Measurements from ENCODE around the gene MICAL3. TPM values are rescaled to one million over a fixed set of nuclear protein-coding genes. Genes with fewer than 3 reads are reported as not detected.

Gene MICAL3
- total and polyA plus RNA-seq, 2 of the 8 experiments (the other 6 are each of a cell fraction or from before 2014, with no cell fraction given), result 8.3 to 41.8 TPM

DNA sequence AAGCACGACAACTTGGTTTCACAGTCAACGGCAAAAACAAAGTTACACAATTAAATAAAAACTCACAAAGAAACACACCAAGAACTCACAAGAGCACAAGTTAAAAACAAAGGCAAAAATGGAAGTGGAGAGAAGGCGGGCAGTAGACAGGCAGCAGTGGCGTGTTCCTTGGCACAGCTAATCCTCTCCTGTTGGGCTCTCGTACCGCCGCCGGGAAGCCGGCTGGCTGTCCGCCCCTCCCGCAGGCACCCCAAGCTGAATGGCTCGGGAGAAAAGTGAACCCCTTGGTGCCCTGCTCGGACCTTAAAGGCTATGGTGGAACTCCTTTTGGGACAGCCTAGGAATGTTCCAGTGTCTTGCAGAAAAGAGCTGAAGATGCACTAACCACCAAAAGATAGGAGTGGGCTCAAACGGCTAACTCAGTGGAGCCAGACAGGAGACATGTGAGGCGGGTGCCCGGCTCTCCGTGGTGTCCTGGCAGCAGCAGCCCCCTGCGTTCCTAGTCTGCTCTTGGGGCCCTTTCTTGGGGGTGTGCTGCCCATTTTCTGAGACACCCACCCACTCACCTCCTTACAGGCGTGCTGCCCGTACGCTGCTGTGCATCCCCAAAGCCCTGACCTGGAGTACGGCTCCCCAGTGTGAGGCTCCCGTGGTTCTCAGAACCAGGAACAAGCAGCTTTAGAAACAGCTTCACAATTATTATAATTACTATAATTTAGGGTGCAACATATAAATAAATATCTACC, 164.0 kb downstream of the MICAL3 start:
- no peak overlapping the region for H4K5ac ChIP-seq (ENCODE audit: insufficient read length, low read depth, low read length)
- no peak overlapping the region for H2AFZ ChIP-seq (ENCODE audit: low read length)
- no peak overlapping the region for H2BK12ac ChIP-seq (ENCODE audit: low read depth, low read length)
- WGBS, 2 experiments (ENCODE audit: extremely low coverage in 1 of 2, insufficient coverage in 1 of 2, insufficient read length in 1 of 2, insufficient replicate concordance in 2 of 2, low coverage in 1 of 2, low lambda C conversion rate in 2 of 2, missing lambda C conversion rate in 1 of 2), result 90% methylated on average over 23 of the region's 23 CpGs; no CpG with 5 or more reads in 1 of the 2 experiments
- H4K91ac ChIP-seq (replicated peaks; ENCODE audit: insufficient read length, low read length), result no peak overlapping the region
- H4K8ac ChIP-seq (ENCODE audit: extremely low read depth, insufficient read depth, low read length), result no peak overlapping the region
- H3K4ac ChIP-seq (replicated peaks; ENCODE audit: insufficient read length, low read depth, low read length), result no peak overlapping the region
- ChIA-PET CTCF (ENCODE audit: partially characterized antibody) (interaction anchor here (0.6 to 1.5 kb wide), 6 partner anchors 36 to 688 kb away, joined by 3 read pairs; no protein-coding TSS in a partner anchor), POLR2A (ENCODE audit: partially characterized antibody) (no interaction called here)
- no peaks in the 10 kb centered on the region for H3K79me2 ChIP-seq (ENCODE audit: control insufficient read depth in 1 of 2, insufficient read depth in 2 of 2, low read length in 2 of 2)
- no peak overlapping the region for H3K14ac ChIP-seq (ENCODE audit: insufficient read length)
- FAIRE-seq, result no peak
- H2BK120ac ChIP-seq (replicated peaks; ENCODE audit: low read depth, low read length), result no peak overlapping the region
- no peaks in the 10 kb centered on the region for H3K23me2 ChIP-seq (ENCODE audit: low read depth, low read length)
- no peak overlapping the region for H3K27ac ChIP-seq (ENCODE audit: low read depth, low read length)
- H3K79me1 ChIP-seq (ENCODE audit: low read depth, low read length), result no peaks in the 10 kb centered on the region
- H2AK5ac ChIP-seq (ENCODE audit: low read depth, low read length), result no peak overlapping the region
- no peak overlapping the region for H3K9ac ChIP-seq (replicated peaks in 1 of 4; ENCODE audit: extremely low read depth in 1 of 4, low read depth in 3 of 4, low read length in 3 of 4)
- no peaks in the 10 kb centered on the region for H3K9me3 ChIP-seq (ENCODE audit: insufficient read depth in 2 of 2, low read depth in 1 of 2, low read length in 1 of 2)
- H3K36me3 ChIP-seq (ENCODE audit: control insufficient read depth in 2 of 4, insufficient read depth in 4 of 4, low read length in 3 of 4), result peaks cover 0 to 6% (median 4%) of the 10 kb centered on the region in 4 experiments; a peak in 4 of 8 replicates
- no peak overlapping the region for H2BK15ac ChIP-seq (ENCODE audit: low read length)
- H3K23ac ChIP-seq (ENCODE audit: insufficient read length), result no peak overlapping the region
- H3K18ac ChIP-seq (ENCODE audit: extremely low read depth, low read length), result no peak overlapping the region
- no peak for DNase-seq (ENCODE audit: low read depth in 1 of 2, low spot score in 2 of 2)
- no peak overlapping the region for H3K4me3 ChIP-seq (ENCODE audit: extremely low read depth in 1 of 4, insufficient read depth in 2 of 4, low read depth in 3 of 4, low read length in 4 of 4)
- H4K20me1 ChIP-seq (replicated peaks in 1 of 2; ENCODE audit: control insufficient read depth in 1 of 2, insufficient read depth in 2 of 2, low read length in 2 of 2), result peaks cover 2 to 3% of the 10 kb centered on the region in 2 experiments
- H2BK5ac ChIP-seq (ENCODE audit: low read depth, low read length), result no peak overlapping the region
- no peak overlapping the region for H3K56ac ChIP-seq (replicated peaks; ENCODE audit: insufficient read length, low read depth, low read length)
- no peaks in the 10 kb centered on the region for H3K27me3 ChIP-seq (replicated peaks in 1 of 4; ENCODE audit: control insufficient read depth in 3 of 4, extremely low read depth in 1 of 4, insufficient read depth in 3 of 4, low read length in 3 of 4)
- no peaks in the 10 kb centered on the region for H3K4me1 ChIP-seq (replicated peaks in 1 of 4; ENCODE audit: control insufficient read depth in 3 of 4, insufficient read depth in 4 of 4, low read length in 3 of 4)
- no peak overlapping the region for H3K4me2 ChIP-seq (ENCODE audit: insufficient read depth in 1 of 2, low read depth in 2 of 2, low read length in 2 of 2)
- no peak overlapping the region for H2BK20ac ChIP-seq (ENCODE audit: low read length)
